GM12878 (cell line): ENCODE measurements around the gene SRSF8. TPM values are rescaled to one million over a fixed set of nuclear protein-coding genes. Genes with fewer than 3 reads are reported as not detected.
A peak's percentile ranks its signal among the peaks of the same experiment; 100 is the strongest.

ENCODE experiments used
- BACH1 ChIP-seq: fragments of 450-650 bp; IDR thresholded peaks from 2 replicates; pipeline ENCODE4 v1.6.1; 2017; ENCODE audit warnings: mild to moderate bottlenecking, borderline replicate concordance
- BMI1 ChIP-seq: fragments of 450-650 bp; IDR thresholded peaks from 2 replicates; pipeline ENCODE4 v1.6.1; 2016; ENCODE audit warnings: mild to moderate bottlenecking, moderate library complexity, borderline replicate concordance
- CBFB ChIP-seq: IDR thresholded peaks from 2 replicates; pipeline ENCODE4 v1.6.1; 2016; ENCODE audit warnings: antibody characterized with exemption, low read depth
- ELK1 ChIP-seq: IDR thresholded peaks from 2 replicates; pipeline ENCODE4 v1.6.1; 2012; ENCODE audit warnings: low read depth, low read length, improper control_type of control experiment
- FOS ChIP-seq: IDR thresholded peaks from 3 replicates; pipeline ENCODE4 v1.6.1; 2011; ENCODE audit warnings: borderline replicate concordance; ENCODE audit not compliant: insufficient read length; ENCODE audit errors: extremely low read depth
- MXI1 ChIP-seq: fragments of 150-350 bp; IDR thresholded peaks from 2 replicates; pipeline ENCODE4 v1.6.1; 2011; ENCODE audit warnings: low read depth, mild to moderate bottlenecking, inconsistent platforms, low read length, improper control_type of control experiment
- POLR2AphosphoS2 ChIP-seq: IDR thresholded peaks from 2 replicates; pipeline ENCODE4 v1.6.1; 2011; ENCODE audit warnings: low read depth, mild to moderate bottlenecking, low read length, improper control_type of control experiment, moderate library complexity
- SIN3A ChIP-seq: IDR thresholded peaks from 2 replicates; pipeline ENCODE4 v1.6.1; 2012; ENCODE audit warnings: low read depth, low read length, improper control_type of control experiment
- SPI1 ChIP-seq: IDR thresholded peaks from 2 replicates; pipeline ENCODE4 v1.6.1; 2011; ENCODE audit warnings: low read depth, mild to moderate bottlenecking, low read length, moderate library complexity, borderline replicate concordance; ENCODE audit not compliant: insufficient read depth
- SUZ12 ChIP-seq: fragments of 200-600 bp; sonication (generic); IDR thresholded peaks from one replicate; pipeline ENCODE4 v1.6.1; 2018; ENCODE audit warnings: antibody characterized with exemption, mild to moderate bottlenecking; ENCODE audit not compliant: unreplicated experiment
- ZBED1 ChIP-seq: IDR thresholded peaks from 2 replicates; pipeline ENCODE4 v1.6.1; 2016; ENCODE audit warnings: borderline replicate concordance
- polyA plus RNA-seq, 11 experiments: library from polyadenylated mRNA; depleted of rRNA in 4 of 11; unstranded in 6 of 11; stranded (reverse) in 5 of 11; fragments of >200 nt; fragmentation: Nextera tagmentation in 4 of 11; fragmentation: Illumina TruSeq in 1 of 11; extraction: Ambion mirVana in 4 of 11; extraction: Trizol in 1 of 11; gene quantifications; 1 replicate in 1 of 11; 2 replicates in 10 of 11; pipeline versions ENCODE4 v1.2.1 to v1.2.3, GENCODE V29; 2011 to 2016; ENCODE audit warnings: inconsistent platforms in 2 of 11, missing spikeins in 2 of 11, low read depth in 1 of 11
- total RNA-seq, 4 experiments: library from RNA; depleted of rRNA in 3 of 4; stranded (reverse); fragments of >200 nt in 3 of 4; fragmentation: Illumina TruSeq in 1 of 4; extraction: Trizol in 1 of 4; gene quantifications; 2 replicates each; pipeline versions ENCODE4 v1.2.1 to v1.2.3, GENCODE V29; 2013 to 2021
- TF ChIP-seq, protein P1 (sequence below): fragments of 450-650 bp; formaldehyde crosslinking; IDR thresholded peaks from 2 replicates; pipeline ENCODE4 v1.5.0; 2022; ENCODE audit warnings: mild to moderate bottlenecking, missing genetic modification characterization
- TF ChIP-seq, protein P2 (sequence below): fragments of 450-650 bp; IDR thresholded peaks from 2 replicates; pipeline ENCODE4 v1.6.1; 2017; ENCODE audit warnings: borderline replicate concordance
- TF ChIP-seq, protein P3 (sequence below): fragments of 450-650 bp; IDR thresholded peaks from 2 replicates; pipeline ENCODE4 v1.6.1; 2014; ENCODE audit warnings: mild to moderate bottlenecking
- TF ChIP-seq, protein P4 (sequence below): IDR thresholded peaks from 2 replicates; pipeline ENCODE4 v1.6.1; 2011; ENCODE audit warnings: low read depth, mild to moderate bottlenecking, low read length, moderate library complexity, borderline replicate concordance; ENCODE audit errors: extremely low read depth
- TF ChIP-seq, protein P5 (sequence below): IDR thresholded peaks from 2 replicates; pipeline ENCODE4 v1.6.1; 2011; ENCODE audit warnings: mild to moderate bottlenecking, low read depth, low read length, moderate library complexity; ENCODE audit not compliant: insufficient replicate concordance

The SRSF8 gene
- total and polyA plus RNA-seq, 10 of the 15 experiments (the other 5 are each of a cell fraction or from before 2014, with no cell fraction given), result 14.2 to 43.1 (median 27.1) TPM

- TF ChIP-seq, protein P1, sequence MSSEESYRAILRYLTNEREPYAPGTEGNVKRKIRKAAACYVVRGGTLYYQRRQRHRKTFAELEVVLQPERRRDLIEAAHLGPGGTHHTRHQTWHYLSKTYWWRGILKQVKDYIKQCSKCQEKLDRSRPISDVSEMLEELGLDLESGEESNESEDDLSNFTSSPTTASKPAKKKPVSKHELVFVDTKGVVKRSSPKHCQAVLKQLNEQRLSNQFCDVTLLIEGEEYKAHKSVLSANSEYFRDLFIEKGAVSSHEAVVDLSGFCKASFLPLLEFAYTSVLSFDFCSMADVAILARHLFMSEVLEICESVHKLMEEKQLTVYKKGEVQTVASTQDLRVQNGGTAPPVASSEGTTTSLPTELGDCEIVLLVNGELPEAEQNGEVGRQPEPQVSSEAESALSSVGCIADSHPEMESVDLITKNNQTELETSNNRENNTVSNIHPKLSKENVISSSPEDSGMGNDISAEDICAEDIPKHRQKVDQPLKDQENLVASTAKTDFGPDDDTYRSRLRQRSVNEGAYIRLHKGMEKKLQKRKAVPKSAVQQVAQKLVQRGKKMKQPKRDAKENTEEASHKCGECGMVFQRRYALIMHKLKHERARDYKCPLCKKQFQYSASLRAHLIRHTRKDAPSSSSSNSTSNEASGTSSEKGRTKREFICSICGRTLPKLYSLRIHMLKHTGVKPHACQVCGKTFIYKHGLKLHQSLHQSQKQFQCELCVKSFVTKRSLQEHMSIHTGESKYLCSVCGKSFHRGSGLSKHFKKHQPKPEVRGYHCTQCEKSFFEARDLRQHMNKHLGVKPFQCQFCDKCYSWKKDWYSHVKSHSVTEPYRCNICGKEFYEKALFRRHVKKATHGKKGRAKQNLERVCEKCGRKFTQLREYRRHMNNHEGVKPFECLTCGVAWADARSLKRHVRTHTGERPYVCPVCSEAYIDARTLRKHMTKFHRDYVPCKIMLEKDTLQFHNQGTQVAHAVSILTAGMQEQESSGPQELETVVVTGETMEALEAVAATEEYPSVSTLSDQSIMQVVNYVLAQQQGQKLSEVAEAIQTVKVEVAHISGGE (CRISPR knock-in tag), result no peak
- peak; percentile 65; the same call in 1 of the 2 replicates for TF ChIP-seq MXI1
- TF ChIP-seq, protein P2, sequence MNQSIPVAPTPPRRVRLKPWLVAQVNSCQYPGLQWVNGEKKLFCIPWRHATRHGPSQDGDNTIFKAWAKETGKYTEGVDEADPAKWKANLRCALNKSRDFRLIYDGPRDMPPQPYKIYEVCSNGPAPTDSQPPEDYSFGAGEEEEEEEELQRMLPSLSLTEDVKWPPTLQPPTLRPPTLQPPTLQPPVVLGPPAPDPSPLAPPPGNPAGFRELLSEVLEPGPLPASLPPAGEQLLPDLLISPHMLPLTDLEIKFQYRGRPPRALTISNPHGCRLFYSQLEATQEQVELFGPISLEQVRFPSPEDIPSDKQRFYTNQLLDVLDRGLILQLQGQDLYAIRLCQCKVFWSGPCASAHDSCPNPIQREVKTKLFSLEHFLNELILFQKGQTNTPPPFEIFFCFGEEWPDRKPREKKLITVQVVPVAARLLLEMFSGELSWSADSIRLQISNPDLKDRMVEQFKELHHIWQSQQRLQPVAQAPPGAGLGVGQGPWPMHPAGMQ, result no peak
- peak; percentile 37; the same call in 1 of the 2 replicates for TF ChIP-seq POLR2AphosphoS2
- peak; percentile 76 for TF ChIP-seq BACH1
- TF ChIP-seq, protein P3, sequence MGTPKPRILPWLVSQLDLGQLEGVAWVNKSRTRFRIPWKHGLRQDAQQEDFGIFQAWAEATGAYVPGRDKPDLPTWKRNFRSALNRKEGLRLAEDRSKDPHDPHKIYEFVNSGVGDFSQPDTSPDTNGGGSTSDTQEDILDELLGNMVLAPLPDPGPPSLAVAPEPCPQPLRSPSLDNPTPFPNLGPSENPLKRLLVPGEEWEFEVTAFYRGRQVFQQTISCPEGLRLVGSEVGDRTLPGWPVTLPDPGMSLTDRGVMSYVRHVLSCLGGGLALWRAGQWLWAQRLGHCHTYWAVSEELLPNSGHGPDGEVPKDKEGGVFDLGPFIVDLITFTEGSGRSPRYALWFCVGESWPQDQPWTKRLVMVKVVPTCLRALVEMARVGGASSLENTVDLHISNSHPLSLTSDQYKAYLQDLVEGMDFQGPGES, result no peak
- no peak for TF ChIP-seq SIN3A
- TF ChIP-seq ELK1, result no peak
- no peak for TF ChIP-seq SPI1
- TF ChIP-seq SUZ12, result no peak
- TF ChIP-seq CBFB, result peak; percentile 57; the same call in 1 of the 2 replicates
- no peak for TF ChIP-seq FOS
- TF ChIP-seq ZBED1, result no peak
- TF ChIP-seq BMI1, result no peak
- TF ChIP-seq, protein P4, sequence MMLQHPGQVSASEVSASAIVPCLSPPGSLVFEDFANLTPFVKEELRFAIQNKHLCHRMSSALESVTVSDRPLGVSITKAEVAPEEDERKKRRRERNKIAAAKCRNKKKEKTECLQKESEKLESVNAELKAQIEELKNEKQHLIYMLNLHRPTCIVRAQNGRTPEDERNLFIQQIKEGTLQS, result no peak
- TF ChIP-seq, protein P5, sequence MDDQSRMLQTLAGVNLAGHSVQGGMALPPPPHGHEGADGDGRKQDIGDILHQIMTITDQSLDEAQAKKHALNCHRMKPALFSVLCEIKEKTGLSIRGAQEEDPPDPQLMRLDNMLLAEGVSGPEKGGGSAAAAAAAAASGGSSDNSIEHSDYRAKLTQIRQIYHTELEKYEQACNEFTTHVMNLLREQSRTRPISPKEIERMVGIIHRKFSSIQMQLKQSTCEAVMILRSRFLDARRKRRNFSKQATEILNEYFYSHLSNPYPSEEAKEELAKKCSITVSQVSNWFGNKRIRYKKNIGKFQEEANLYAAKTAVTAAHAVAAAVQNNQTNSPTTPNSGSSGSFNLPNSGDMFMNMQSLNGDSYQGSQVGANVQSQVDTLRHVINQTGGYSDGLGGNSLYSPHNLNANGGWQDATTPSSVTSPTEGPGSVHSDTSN, result no peak
These were observed 521 bp downstream of the SRSF8 start (continued) for GRCh38 chr11:95067039-95067840.
